GM11168 (cell line): ENCODE measurements around the gene EZR.

Experiments
- in situ Hi-C: fragments of 300-500 bp; cut with MboI; formaldehyde crosslinking; loops from one replicate; pipeline ENCODE4 v1.12.0; 2022; ENCODE audit warnings: low sequenced_read_pairs; ENCODE audit not compliant: unreplicated experiment

Gene EZR

DNA sequence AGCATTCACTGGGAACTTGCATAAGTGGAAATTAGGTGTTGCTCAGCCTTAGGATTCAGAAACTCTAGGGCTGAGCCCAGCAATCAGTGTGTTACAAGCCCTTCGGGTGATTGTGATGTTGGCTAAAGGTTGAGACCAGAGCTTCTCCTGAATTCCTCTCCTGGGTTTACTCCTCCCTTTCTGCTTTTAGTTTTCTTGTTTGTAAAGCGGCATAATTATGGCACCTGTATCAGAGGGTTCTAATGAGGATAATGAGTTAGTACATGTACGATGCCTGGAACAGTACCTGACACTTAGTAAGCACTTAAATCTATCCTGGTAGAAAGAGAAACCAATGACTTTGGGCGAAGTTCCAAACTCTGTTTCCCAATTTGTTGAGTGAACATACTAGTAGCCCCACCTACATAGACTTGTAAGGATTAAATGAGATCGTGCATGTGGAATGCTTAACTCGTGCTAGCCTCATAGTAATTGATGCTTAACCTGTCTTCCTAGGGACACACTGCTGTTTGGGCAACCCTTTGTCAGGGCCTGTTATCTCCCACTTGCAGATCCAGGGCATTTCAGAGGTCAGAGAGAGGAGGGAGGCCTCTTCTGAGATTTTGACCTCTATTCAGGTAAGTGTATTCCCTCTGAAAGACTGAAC lies 932 bp upstream of the EZR start:
- in situ Hi-C loops = loop anchor here (10.0 kb wide), 1 partner anchor 55 kb away; no protein-coding TSS in a partner anchor

DNA sequence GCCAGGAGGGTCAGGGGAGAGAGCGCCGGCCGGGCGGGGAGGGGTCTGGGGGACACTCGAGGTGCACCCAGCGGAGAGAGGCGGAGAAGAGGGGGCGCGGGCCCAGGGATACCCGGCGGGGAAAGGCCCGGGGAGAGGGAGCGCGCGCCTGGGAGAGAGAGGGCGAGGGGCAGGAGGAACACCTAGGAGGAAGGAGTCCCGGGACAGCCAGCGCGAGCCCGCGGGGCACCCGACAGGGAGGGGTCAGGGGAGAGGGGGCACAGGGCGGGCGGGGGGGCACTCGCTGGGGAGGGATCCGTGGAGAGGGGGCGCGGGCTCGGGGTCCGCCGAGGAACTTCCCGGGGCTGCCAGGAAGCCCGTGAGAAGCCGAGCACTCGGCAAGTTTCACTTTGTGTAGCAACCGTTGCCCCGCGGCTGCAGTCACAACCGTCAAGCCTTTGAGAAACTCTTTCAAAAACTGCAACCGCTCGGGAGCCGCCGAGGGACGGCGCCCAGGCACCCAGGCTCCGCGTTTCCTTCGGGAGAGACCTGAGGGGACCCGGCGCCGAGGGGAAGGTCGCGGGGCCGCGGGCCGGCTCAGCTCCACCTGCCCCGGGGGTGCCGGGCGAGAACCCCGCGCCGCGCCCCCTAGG lies 471 bp downstream of the EZR start:
- in situ Hi-C loops = loop anchor here (10.0 kb wide), 1 partner anchor 56 kb away; no protein-coding TSS in a partner anchor

DNA sequence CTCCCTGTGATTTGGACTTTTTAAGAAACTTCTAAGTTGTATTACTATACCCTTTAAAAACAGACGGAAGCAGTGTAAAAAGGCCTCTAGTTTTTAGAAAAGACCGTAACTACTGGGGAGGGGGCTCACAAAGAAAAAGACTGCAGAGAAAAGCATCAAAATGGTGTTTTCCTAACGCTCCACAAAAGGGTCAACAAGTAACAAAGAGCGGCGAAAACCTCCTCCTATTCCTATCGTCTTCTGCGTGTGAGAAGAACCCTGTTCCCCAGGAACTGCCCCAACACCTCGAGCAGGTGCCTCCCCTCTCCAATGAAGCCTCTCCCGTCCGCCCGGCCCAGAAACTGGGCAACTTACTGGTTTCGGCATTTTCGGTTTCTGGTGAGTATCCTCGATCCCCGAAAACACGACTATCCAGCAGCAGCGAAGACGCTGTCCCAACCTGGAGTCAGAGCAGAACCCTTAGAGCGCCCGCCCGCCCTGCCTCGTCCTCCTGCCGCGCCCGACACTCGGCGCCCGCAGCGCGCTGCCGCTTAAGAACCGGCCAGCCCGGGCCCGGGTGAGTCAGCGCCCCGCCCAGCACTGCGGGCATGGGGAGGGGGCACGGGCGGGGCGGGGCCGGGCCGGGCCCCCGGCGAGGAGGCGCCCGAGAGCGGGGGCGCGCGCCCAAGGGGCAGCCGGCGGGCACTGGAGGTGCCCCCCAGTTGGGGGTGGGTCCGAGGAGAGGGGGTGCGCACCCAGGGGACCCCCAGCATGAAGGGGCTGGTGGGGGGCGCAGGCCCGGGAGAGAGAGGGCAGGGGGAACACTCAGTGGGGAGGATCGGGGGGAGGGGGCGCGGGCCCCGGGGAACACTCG lies 1.2 kb downstream of the EZR start:
- in situ Hi-C loops = loop anchor here (10.0 kb wide), 1 partner anchor 57 kb away; no protein-coding TSS in a partner anchor

DNA sequence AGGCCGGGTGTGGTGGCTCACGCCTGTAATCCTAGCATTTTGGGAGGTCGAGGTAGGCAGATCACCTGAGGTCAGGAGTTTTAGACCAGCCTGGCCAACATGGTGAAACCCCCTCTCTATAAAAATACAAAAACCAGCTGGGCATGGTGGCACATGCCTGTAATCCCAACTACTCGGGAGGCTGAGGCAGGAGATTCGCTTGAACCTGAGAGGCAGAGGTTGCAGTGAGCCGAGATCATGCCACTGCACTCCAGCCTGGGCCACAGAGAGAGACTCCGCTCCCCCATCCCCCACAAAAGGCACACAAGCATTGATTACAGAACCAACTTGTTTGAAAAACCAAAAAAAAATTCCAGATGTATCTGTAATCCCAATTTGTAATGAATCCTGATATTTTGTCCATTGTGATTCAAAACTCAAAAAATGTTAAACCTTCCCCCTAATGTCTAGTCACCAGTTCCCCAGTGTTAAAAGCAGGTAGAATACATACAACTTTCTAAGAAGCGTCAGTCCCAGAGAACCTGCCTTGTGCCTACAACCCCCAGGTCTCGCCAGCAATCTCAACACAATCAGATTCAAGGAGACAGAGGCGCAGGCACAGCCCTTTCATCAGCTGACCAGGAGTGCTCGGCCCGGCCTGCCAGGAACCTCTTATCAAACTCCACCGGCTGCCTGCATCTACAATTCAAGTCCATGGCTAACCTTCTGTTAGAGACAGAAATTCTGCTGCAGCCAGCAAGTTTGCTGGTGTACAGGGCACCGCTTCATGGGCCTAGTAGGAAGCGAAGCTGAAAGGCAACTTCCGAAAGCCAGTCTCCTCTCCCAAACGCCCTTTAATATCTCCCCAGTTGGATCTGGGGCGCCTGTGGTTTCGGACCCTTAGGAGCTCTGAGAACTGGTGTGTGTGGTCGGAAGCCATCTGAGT lies 2.1 kb downstream of the EZR start:
- in situ Hi-C loops = loop anchor here (10.0 kb wide), 1 partner anchor 58 kb away; no protein-coding TSS in a partner anchor

DNA sequence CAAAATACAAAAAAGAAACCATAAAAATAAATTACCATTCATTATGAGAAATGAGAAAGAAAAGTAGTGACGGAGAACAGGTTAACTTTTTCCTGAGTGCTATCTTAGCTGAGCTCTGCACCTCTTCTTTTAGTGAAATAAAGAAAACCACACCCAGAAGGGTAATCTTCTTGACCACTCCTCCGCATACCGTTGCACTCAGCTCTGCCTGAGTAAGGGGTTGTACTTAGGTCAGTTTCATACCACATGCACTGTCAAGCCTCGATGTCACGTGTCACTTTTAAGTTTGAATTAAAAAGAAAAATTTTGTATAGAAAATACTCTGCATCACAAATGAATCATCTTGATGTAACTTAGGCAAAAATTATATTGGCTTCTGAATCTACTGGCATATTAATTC lies 2.8 kb downstream of the EZR start:
- in situ Hi-C loops = loop anchor here (10.0 kb wide), 1 partner anchor 58 kb away; no protein-coding TSS in a partner anchor

DNA sequence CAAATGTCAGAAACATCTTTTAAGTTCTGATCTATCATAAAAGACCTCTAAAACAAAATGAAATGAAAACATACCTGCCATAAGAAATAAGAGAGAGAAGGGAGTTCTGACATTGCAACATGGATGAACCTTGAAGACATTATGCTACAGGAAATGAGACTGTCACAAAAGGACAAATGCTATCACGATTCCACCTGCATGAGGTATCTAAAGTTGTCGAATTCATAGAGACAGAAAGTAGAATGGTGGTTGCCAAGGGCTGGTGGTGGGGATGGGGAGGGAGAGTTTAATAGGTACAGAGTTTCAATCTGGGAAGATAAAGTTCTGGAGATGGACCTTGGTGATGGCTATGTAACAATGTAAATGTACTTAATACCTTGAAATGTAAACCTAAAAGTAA lies 3.3 kb downstream of the EZR start:
- in situ Hi-C loops = loop anchor here (10.0 kb wide), 1 partner anchor 59 kb away; no protein-coding TSS in a partner anchor

DNA sequence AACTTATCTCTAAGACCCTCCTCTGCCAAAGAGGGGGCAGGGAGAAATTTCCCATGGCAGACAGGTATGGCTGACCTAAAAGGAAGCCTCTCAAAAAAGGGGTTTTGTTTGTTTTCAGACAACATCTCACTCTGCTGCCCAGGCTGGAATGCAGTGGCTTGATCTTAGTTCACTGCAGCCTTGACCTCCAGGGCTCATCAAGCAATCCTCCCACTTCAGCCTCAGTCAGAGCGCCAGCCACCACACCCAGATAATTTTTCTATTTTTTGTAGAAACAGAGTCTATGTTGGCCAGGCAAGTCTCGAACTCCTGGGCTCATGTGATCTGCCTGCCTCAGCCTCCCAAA lies 3.8 kb downstream of the EZR start:
- in situ Hi-C loops = loop anchor here (10.0 kb wide), 1 partner anchor 59 kb away; no protein-coding TSS in a partner anchor

DNA sequence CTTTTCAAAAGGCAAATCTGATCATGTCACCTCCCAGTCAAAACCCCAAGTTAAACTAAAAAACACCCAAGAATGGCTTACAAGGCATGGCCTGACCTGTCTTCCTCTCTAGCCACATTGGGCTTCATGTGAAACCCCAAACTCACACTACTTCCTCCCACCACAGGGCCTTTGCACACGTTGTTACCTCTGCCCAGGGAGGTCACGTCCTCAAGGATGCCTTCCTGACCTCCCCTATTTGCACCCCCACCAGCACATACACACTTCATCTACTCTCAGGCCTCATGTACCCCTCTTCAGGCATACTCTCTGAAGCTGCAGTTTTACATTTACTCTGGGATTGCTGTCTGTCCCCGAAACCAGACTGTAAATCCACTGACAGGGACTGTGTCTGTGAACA lies 6.1 kb downstream of the EZR start:
- in situ Hi-C loops = loop anchor here (10.0 kb wide), 1 partner anchor 62 kb away; no protein-coding TSS in a partner anchor

DNA sequence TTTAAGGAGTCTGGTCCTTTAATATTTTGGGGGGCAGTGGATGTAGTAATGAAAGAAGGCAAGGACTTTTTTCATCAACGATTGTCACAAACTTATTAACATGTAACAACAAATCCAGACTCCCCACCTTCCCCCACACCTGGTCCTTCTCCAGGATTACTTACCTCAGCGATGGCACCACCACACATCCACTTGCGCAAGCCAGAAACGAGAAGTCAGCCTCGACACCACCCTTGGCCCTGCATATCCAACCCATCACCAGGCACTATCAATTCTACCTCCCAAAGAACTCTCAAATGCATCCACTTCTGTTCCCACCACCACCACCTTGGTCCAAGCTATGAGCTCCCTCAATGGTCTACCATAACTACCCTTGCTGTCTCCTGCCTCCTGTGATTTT lies 6.6 kb downstream of the EZR start:
- in situ Hi-C loops = loop anchor here (10.0 kb wide), 1 partner anchor 62 kb away; no protein-coding TSS in a partner anchor

DNA sequence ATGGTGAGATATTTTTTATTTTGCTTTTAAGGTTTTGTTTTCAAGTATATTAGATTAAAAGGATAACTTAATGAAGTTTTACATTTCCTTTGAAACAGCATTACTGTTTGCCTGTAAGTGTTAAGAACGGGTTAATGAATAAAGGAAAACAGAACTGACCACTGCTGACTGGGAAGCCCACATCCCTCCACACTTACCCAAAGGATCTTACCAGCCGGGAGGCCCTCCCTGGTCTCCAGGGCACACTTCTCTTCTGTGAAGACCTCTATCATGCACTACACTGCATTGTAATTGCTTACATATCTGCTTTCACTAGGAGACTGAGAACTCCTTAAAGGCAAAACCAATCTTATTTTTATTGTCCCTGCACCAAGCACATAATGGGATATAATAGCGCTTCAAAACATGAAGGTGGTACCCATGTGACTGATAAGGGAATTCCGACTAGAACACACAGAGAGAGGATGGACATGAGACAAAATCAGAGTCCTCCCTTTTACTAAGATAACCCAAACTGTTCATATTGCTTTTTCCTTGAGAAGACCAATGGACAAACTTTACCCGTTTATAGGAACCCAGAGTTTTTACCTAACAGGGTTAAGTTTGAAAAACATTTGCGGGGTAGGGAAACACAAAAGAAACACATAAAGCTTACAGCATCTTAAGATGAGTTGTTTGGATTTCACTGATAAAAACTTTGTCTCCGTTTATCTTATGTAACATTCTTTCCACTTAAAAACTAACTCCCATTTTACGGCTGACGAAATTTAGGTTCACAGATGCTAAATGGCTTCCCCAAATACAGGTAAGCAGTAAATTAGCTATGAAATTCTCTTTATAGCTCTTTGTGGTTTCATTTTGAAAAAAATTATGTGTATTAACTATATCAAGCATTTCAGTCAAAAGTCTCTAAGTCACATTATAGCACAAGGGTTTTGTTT lies 8.7 kb downstream of the EZR start:
- in situ Hi-C loops = loop anchor here (10.0 kb wide), 1 partner anchor 64 kb away; no protein-coding TSS in a partner anchor

DNA sequence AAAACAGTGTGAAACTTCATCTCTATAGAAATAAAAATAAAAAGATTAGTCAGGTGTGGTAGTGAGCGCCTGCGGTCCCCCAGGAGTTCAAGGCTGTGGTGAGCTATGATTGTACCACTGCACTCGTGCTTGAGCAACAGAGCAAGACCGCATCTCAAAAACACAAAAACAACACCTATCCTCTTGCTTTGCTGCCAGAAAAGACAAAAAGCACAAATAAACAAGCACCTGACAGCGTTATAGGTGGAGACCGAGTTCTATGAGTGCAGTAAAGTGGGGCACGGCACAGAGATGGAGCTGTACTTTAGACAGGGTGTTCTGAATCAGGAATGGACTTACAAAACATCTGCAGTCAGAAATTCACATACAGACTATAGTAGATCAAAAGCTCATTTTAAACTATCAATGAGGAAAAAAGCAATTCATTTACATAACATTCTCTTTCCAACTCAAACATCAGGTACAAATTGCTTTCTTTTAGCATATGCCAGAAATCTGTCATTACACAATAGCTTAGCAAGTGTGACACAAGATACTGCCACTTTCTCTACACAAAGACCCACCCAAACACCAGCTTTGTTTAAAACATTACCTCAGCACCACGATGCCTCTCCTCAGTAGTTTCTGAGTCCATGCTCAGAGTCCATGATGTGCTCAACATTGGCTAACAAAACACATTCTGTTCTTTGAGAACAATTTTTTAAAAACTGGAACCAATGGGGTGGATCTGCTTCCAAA lies 10.1 kb downstream of the EZR start:
- in situ Hi-C loops = no loop called here

DNA sequence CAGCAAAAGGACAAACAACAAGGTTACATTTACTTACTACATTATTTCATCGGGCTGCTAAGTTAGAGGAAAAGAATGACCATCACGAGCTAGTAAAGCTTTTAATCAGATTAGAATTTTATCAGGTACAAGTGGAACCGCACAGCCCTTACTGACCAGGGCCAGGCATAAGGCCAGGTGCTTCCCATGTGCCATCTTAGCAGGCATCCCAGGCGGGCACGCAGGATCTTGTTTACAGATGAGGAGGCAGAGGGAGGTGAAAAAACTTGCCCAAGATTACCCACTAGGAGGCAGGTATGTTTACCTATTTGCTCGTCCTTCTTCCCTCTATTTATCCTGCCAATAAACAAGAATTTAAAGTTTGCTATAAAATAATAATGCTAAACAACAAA lies 10.7 kb downstream of the EZR start:
- in situ Hi-C loops = no loop called here

DNA sequence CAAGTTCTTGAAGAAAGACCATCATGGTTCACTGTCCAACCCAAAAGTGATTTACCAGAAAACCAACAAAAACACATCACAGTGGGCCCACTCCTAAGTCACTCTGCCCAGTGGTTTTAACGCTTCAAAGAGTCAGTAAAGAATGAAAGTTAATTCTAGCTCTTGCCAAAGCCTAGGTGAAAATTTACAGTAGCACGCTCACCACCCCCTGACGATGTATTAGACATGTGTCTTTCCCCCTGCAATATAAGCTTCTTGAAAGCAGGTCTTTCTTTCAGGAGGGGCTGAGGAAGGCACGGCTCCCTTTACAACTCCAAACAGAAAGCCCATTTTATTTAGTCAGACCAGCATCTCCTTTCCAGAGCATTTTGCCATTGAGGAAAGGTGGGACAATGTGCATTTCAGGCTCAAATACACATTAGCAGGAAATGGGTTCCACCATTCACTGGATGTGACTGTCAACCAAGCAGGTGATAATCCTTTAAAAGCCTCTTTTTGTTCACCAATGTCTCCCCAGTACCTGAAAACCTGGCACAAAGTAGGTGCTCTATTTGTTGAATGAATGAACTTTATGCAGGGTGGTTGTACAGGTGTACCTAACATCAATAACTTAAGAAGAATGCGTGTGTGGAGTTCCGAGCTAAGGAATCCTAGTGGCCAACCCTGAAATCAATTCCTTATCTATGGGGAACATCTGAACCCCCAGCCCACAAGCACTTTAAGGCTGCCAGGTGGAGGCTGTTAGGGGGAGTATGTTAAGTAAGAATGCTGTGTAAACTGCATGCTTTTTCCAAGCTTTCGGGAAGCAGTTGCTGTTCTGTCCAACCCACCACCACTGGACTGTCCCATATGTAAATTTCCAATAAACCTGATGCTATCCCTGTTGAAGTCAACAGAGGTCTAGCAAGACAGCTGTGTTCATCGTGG lies 11.4 kb downstream of the EZR start:
- in situ Hi-C loops = no loop called here

DNA sequence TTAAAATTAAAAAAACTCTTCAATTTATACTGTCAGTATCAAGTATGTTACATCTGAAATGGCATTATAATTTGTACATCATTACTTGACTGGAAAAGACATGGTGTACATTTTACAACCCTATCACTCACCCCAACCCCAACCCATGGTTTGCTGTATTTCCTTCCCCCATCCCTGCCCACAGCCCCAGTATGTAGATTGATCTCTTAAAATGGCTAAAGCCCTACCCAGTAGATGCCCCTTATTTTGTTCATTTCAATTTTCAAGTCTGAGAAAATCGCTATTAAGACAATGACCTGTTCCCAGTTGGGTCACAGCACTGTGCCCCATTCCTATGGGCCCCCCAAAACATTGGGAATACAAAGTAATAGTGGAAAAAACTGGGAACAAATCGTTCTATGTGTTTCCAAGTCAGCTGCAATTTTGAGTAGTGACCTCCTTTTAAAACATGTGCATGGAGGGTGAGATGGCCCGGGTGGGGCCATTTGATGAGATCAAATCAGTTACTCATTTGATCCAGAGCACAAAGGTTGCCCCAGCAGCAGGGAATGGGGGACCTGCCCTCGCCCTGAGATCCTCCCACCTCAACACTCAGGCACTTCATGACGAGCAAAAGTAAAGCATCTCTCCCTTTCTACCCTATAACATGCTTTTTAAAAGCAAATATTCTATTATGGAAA lies 13.3 kb downstream of the EZR start:
- in situ Hi-C loops = no loop called here

DNA sequence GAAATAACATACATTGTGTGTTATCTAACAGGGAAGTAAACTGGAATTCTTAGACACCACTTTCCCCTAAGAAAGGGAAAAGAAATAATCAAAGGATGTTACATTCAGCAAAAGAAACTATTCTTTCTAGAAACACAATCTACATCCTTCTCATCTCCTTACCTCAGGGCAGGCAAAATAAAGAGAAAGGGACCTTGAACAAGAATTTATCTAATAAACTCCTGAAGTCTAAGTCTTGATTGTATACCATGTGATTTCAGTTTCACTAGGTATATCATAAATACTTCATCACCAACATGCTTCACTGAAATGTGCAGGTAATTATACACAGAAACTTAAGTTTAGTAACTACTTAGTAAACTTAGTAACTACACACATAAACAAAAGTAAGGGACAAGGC lies 15.0 kb downstream of the EZR start:
- in situ Hi-C loops = no loop called here

DNA sequence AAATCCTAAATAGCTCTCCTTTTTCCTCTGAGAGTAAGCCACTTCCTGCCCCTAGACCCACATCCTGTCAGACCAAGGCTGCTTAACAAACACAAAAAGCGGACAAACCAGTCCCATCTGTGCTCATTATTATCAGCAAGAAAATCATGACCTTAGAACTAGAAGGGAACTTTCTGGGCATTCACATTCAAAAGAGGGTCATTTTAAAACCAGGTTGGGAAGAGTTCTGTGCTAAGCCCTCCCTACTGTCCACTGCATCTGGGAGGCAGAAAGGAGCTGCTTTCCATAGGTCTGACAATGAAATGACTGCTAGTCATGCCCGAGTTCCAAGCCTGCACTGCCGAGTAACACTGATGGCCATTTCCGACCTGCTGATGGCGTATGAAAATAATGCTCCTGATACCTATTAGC lies 15.4 kb downstream of the EZR start:
- in situ Hi-C loops = no loop called here
